Measurements from ENCODE around the gene SVOPL. TPM values are rescaled to one million over a fixed set of nuclear protein-coding genes. Genes with fewer than 3 reads are reported as not detected.

SVOPL gene, protein sequence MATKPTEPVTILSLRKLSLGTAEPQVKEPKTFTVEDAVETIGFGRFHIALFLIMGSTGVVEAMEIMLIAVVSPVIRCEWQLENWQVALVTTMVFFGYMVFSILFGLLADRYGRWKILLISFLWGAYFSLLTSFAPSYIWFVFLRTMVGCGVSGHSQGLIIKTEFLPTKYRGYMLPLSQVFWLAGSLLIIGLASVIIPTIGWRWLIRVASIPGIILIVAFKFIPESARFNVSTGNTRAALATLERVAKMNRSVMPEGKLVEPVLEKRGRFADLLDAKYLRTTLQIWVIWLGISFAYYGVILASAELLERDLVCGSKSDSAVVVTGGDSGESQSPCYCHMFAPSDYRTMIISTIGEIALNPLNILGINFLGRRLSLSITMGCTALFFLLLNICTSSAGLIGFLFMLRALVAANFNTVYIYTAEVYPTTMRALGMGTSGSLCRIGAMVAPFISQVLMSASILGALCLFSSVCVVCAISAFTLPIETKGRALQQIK
- total RNA-seq, result not detected

- TF ChIP-seq CTCF (IDR thresholded peaks at IDR 0.05; ENCODE audit: low read depth), result no peak
Measured at GRCh38 chr7:138700857-138701536, at the start of gene SVOPL. SVOPL (minus strand) TSS chr7:138701362; CDS start chr7:138679045, 22,317 bp downstream.

DNA sequence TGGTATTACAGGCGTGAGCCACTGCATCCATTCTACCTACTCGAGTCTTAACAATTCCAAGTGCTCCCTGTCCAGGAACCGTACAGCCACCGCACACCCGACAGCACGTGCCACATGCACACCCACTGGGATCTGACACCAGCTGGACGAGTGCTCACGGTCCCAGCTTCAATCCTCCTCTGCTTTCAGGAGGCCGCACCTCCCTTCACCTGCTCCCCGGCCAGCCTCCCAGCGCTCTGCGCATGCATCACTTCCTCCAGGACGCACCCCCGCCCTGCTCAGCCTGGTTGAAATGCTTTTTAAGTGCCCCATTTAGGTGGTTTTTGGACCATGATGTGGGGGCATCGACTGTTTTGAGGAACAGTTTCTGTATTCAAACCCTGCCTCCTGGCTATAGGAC lies 49.3 kb upstream of the SVOPL start:
- TF ChIP-seq CTCF (IDR thresholded peaks at IDR 0.05; ENCODE audit: low read depth), result no peak

- no peak for TF ChIP-seq CTCF (IDR thresholded peaks at IDR 0.05; ENCODE audit: low read depth)
Measured at GRCh38 chr7:138749960-138750359, 48.8 kb upstream of the SVOPL start.

DNA sequence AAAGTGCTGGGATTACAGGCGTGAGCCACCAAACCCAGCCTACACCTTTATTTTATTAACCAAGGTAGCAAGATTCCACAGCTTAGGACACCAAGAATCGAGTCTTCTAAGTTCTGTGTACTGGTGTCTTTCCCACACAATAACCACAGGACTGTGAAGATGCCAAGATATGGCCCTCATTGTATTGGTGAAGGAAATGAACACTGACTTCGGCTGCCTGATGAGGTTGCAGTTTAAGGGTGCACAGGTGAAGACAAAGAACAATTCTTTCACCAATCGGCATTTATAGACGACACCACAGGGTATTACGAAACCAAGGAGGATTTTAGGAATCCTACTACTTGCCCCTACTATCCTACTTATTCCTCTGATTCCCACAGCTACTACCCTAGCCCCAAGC lies 47.5 kb upstream of the SVOPL start:
- TF ChIP-seq CTCF (IDR thresholded peaks at IDR 0.05; ENCODE audit: low read depth), result no peak

DNA sequence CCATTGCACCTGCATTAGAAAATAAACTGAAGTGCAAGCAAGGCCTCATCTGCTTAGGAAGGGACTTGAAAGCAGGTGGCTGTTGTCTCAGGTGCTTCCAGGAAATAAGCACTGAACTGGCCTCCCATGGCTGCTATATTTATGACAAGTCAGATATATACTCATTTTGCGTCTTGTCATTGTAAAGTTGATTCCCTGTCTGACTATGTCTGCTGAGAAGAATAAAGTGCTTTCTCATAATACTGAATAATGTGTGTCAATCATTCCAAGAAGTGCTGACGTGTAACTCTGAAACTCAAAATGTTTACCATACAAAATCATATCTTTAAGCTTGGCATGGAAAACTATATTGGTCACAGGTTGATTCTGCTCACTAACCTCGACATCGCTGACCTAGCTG lies 44.9 kb upstream of the SVOPL start:
- no peak for TF ChIP-seq CTCF (IDR thresholded peaks at IDR 0.05; ENCODE audit: low read depth)

DNA sequence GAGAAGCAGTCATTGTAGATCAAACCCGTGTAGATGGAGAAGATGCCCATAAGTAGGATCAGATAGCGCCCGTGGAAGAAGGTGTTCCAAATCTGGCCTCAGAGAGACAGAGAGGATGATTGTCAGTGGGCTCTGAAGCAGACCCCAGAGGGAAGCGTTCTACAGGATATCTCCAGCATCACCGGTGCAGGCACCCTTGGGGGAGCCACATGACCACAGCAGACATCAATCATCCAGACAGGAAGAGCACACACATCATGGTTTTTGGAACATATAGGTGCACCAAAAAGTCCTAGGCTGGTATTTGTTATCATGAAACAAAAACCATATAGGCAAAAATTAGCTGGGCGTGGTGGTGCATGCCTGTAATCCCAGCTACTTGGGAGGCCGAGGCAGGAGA lies 44.0 kb upstream of the SVOPL start:
- no peak for TF ChIP-seq CTCF (IDR thresholded peaks at IDR 0.05; ENCODE audit: low read depth)

GRCh38 chr7:138741453-138741735 lies 40.2 kb upstream of the SVOPL start:
- no peak for TF ChIP-seq CTCF (IDR thresholded peaks at IDR 0.05; ENCODE audit: low read depth)

Measured in subcutaneous adipose tissue (tissue), 4 donors.